CD4-positive, alpha-beta T cell (primary cell): ENCODE data around the gene DHCR7. TPM values are rescaled to one million over a fixed set of nuclear protein-coding genes. Genes with fewer than 3 reads are reported as not detected.

Experiments used
- ATAC-seq: fragments of 200-7000 bp; cut with Tn5 transposase; one replicate; pipeline ENCODE4 v1.10.0; 2022; ENCODE audit warnings: mild to moderate bottlenecking; ENCODE audit not compliant: poor library complexity
- CTCF ChIA-PET: fragments of 350-600 bp; sonication (Branson Sonifier 250); formaldehyde crosslinking; loops from one replicate; lab custom pipeline; 2021; ENCODE audit warnings: antibody characterized with exemption, inconsistent platforms; lab: Charles Lee
- POLR2A ChIA-PET: fragments of 350-600 bp; sonication (Branson Sonifier 250); formaldehyde crosslinking; loops from one replicate; lab custom pipeline; 2021; ENCODE audit warnings: antibody characterized with exemption, inconsistent platforms; lab: Charles Lee
- DNase-seq, 14 experiments: peaks; one replicate each; pipeline ENCODE4 v3.0.0-alpha.2; 2013 to 2020; ENCODE audit warnings: mixed read lengths in 2 of 14
- H3K27ac ChIP-seq, 2 donors: one replicate each; pipeline versions ENCODE4 v1.5.1 to v1.7.0; 2013; ENCODE audit warnings: low read length in 2 of 2, low read depth in 1 of 2, mild to moderate bottlenecking in 1 of 2
- H3K27me3 ChIP-seq, 2 experiments: 1 replicate in 1 of 2; 2 replicates in 1 of 2; pipeline versions ENCODE4 v1.6.1 to v1.7.0; 2013; ENCODE audit warnings: low read length in 2 of 2, control low read depth in 1 of 2, mild to moderate bottlenecking in 1 of 2, moderate library complexity in 1 of 2; ENCODE audit not compliant: insufficient read depth in 2 of 2, control insufficient read depth in 1 of 2
- H3K36me3 ChIP-seq: one replicate; pipeline ENCODE4 v1.6.1; 2013; ENCODE audit warnings: low read length, control low read depth; ENCODE audit not compliant: insufficient read depth
- H3K4me1 ChIP-seq: one replicate; pipeline ENCODE4 v1.6.1; 2013; ENCODE audit warnings: low read length, control low read depth; ENCODE audit not compliant: insufficient read depth
- H3K4me3 ChIP-seq: one replicate; pipeline ENCODE4 v1.5.1; 2013; ENCODE audit warnings: mild to moderate bottlenecking, low read length, moderate library complexity
- H3K9me3 ChIP-seq, 2 experiments: 1 replicate in 1 of 2; 2 replicates in 1 of 2; pipeline versions ENCODE4 v1.6.1 to v1.7.0; 2013; ENCODE audit warnings: low read length in 2 of 2, mild to moderate bottlenecking in 2 of 2, control low read depth in 1 of 2, moderate library complexity in 1 of 2; ENCODE audit not compliant: control insufficient read depth in 1 of 2, insufficient read depth in 1 of 2
- H3K27ac Mint-ChIP-seq: one replicate; pipeline ENCODE4 v1.8.0; 2020; ENCODE audit warnings: mixed read lengths
- H3K27me3 Mint-ChIP-seq: one replicate; pipeline ENCODE4 v1.8.0; 2021; ENCODE audit warnings: mixed read lengths
- H3K36me3 Mint-ChIP-seq: one replicate; pipeline ENCODE4 v1.8.0; 2021; ENCODE audit warnings: low read depth, mixed read lengths
- H3K4me1 Mint-ChIP-seq: one replicate; pipeline ENCODE4 v1.8.0; 2021; ENCODE audit warnings: low read depth, mixed read lengths
- H3K4me3 Mint-ChIP-seq: one replicate; pipeline ENCODE4 v1.8.0; 2020; ENCODE audit warnings: mild to moderate bottlenecking, mixed read lengths
- H3K9me3 Mint-ChIP-seq: one replicate; pipeline ENCODE4 v1.8.0; 2020; ENCODE audit warnings: mixed read lengths
- CTCF ChIP-seq: fragments of 200-600 bp; IDR thresholded peaks from one replicate; pipeline ENCODE4 v1.8.0; 2022; ENCODE audit warnings: antibody characterized with exemption, mild to moderate bottlenecking
- intact Hi-C, 2 experiments: fragments of 100-400 bp; cut with DNase I in 1 of 2; cut with micrococcal nuclease in 1 of 2; formaldehyde crosslinking; loops; one replicate each; pipeline versions ENCODE4 v1.15.1 to v1.9.0; 2023 to 2025; cut with DNase I, micrococcal nuclease
- total RNA-seq, 174 experiments: library from RNA in 2 of 174; stranded (reverse) in 2 of 174; gene quantifications; one replicate each; pipeline ENCODE4 v1.2.3 and lab custom pipeline; 2021 to 2026

DHCR7 gene
- total RNA-seq, 2 experiments from 2014 or later = 30.2 to 30.6 TPM

DNA sequence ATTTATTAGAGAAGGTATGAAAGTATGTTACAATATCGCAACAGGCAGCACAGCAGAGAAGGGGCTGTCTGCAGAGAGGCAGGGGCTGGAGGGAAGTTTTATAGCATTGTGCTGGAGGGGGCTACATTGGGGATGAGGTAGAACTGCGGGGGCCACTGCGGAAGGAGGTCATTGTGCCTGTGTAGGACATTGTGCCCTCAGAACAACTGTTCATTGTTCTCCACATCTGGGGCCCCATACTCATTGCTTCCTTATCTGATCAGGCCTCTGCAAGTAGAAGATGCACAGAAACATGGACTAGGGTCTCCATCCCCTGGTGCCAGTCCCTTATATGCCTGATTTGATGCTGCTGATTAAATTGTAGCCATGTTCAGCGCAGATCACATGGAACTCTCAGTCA, 16.9 kb upstream of the DHCR7 start:
- no peak overlapping the region for H3K4me3 ChIP-seq
- Mint-ChIP-seq H3K4me3 (no peak overlapping the region), H3K4me1 (no peaks in the 10 kb centered on the region), H3K27me3 (no peaks in the 10 kb centered on the region), H3K27ac (no peak overlapping the region), H3K9me3 (no peaks in the 10 kb centered on the region), H3K36me3 (peaks cover 93% of the 10 kb centered on the region)
- intact Hi-C loops = no loop called here
- H3K9me3 ChIP-seq = no peaks in the 10 kb centered on the region
- ChIA-PET POLR2A (interaction anchor here (0.7 kb wide), 1 partner anchor 16 kb away, joined by 3 read pairs; no protein-coding TSS in a partner anchor), CTCF (no interaction called here)
- no peak for DNase-seq
- H3K36me3 ChIP-seq = peaks cover 58% of the 10 kb centered on the region
- no peak for TF ChIP-seq CTCF
- no peak overlapping the region for H3K27ac ChIP-seq
- no peaks in the 10 kb centered on the region for H3K27me3 ChIP-seq
- H3K4me1 ChIP-seq = no peaks in the 10 kb centered on the region
- no peak for ATAC-seq

- H3K27ac Mint-ChIP-seq = no peak overlapping the region
- H3K36me3 ChIP-seq = peaks cover 73% of the 10 kb centered on the region
- no peak for DNase-seq
Observed at GRCh38 chr11:71463331-71464211, 15.4 kb upstream of the DHCR7 start.

GRCh38 chr11:71462726-71463125, 14.5 kb upstream of the DHCR7 start:
- H3K4me3 ChIP-seq = no peak overlapping the region
- intact Hi-C loops = no loop called here
- H3K9me3 ChIP-seq = no peaks in the 10 kb centered on the region
- Mint-ChIP-seq H3K27ac (no peak overlapping the region), H3K36me3 (peaks cover 98% of the 10 kb centered on the region), H3K4me1 (no peaks in the 10 kb centered on the region), H3K9me3 (no peaks in the 10 kb centered on the region), H3K27me3 (no peaks in the 10 kb centered on the region), H3K4me3 (no peak overlapping the region)
- no peak overlapping the region for H3K27ac ChIP-seq
- no peak for TF ChIP-seq CTCF
- ChIA-PET POLR2A (no interaction called here), CTCF (no interaction called here)
- no peak for DNase-seq
- ATAC-seq = no peak
- H3K27me3 ChIP-seq = no peaks in the 10 kb centered on the region
- H3K4me1 ChIP-seq = peaks cover 2% of the 10 kb centered on the region
- H3K36me3 ChIP-seq = peaks cover 82% of the 10 kb centered on the region

More at GRCh38 chr11:71463331-71464211, 15.4 kb upstream of the DHCR7 start:
- peaks cover 99% of the 10 kb centered on the region for H3K36me3 Mint-ChIP-seq
- no peaks in the 10 kb centered on the region for H3K27me3 Mint-ChIP-seq
- no peak overlapping the region for H3K4me3 Mint-ChIP-seq
- intact Hi-C loops = no loop called here
- Histone ChIP-seq H3K27ac (no peak overlapping the region), H3K27me3 (no peaks in the 10 kb centered on the region), H3K9me3 (no peaks in the 10 kb centered on the region), H3K4me3 (no peak overlapping the region), H3K4me1 (peaks cover 2% of the 10 kb centered on the region)
- ATAC-seq = no peak
- no peaks in the 10 kb centered on the region for H3K4me1 Mint-ChIP-seq
- TF ChIP-seq CTCF = no peak
- CTCF ChIA-PET = no interaction called here
- POLR2A ChIA-PET = no interaction called here
- H3K9me3 Mint-ChIP-seq = no peaks in the 10 kb centered on the region
